ENCODE data around the gene NRK. TPM values are rescaled to one million over a fixed set of nuclear protein-coding genes. Genes with fewer than 3 reads are reported as not detected.
"Not testable (repeated sequence)": the region's sequence is repeated elsewhere in the genome, so short reads cannot be mapped to it uniquely, and the experiment has no call there.

Gene NRK
- total and polyA plus RNA-seq, 2 of the 4 experiments (the other 2 are of a cell fraction) = 0.92 to 2.7 TPM

DNA sequence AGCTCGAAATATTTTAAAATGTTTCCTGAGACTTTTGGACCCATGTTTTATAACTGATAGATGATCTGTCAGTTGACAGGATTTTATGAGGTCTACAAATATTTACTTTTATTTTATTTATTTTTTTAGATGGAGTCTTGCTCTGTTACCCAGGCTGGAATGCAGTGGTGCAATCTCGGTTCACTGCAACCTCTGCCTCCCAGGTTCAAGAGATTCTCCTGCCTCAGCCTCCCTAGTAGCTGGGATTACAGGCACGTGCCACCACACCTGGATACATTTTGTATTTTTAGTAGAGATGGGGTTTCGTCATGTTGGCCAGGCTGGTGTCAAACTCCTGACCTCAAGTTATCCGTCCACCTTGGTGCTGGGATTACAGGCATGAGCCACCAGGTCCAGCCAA lies 166.1 kb downstream of the NRK start:
- BruUV-seq (replicated peaks); H3K18ac ChIP-seq (ENCODE audit: low read depth, low read length); H3K27me3 ChIP-seq (ENCODE audit: control insufficient read depth, insufficient read depth, low read length); H3K4ac ChIP-seq (ENCODE audit: low read depth, low read length); H4K20me1 ChIP-seq (ENCODE audit: insufficient read depth, low read length); DNase-seq; H2AFZ ChIP-seq (replicated peaks; ENCODE audit: low read length, poor library complexity); intact Hi-C loops (cut with micrococcal nuclease); H3K9ac ChIP-seq (ENCODE audit: low read depth, low read length); H2BK120ac ChIP-seq (ENCODE audit: low read depth, low read length); H2AK9ac ChIP-seq (replicated peaks; ENCODE audit: low read depth, low read length, poor library complexity); H3K4me1 ChIP-seq (ENCODE audit: control insufficient read depth, insufficient read depth, low read length); H3K56ac ChIP-seq (ENCODE audit: extremely low read depth, insufficient read depth, low read length); H4K5ac ChIP-seq (ENCODE audit: low read depth, low read length); ATAC-seq (ENCODE audit: low read depth); POLR2A ChIA-PET (ENCODE audit: unreplicated experiment); dilution Hi-C loops (cut with HindIII; ENCODE audit: low sequenced_read_pairs, unreplicated experiment); H3K27ac ChIP-seq (ENCODE audit: insufficient read depth, low read length); H4K8ac ChIP-seq (ENCODE audit: low read depth in 2 of 2, low read length in 2 of 2); H3K79me1 ChIP-seq (ENCODE audit: low read depth in 1 of 2, low read length in 2 of 2); in situ Hi-C loops (cut with MboI; ENCODE audit: low sequenced_read_pairs); H3K14ac ChIP-seq (replicated peaks; ENCODE audit: low read depth, low read length); H3K36me3 ChIP-seq (ENCODE audit: control insufficient read depth, insufficient read depth, low read length); H3K4me3 ChIP-seq (ENCODE audit: insufficient read depth, low read depth, low read length); H3K9me3 ChIP-seq (ENCODE audit: control insufficient read depth, insufficient read depth, low read length); H2BK15ac ChIP-seq (ENCODE audit: low read depth, low read length); H2BK5ac ChIP-seq (ENCODE audit: low read depth, low read length, poor library complexity, severe bottlenecking); H2AK5ac ChIP-seq (ENCODE audit: low read depth, low read length); H3K9me1 ChIP-seq (ENCODE audit: insufficient read depth, low read length); H4K91ac ChIP-seq (ENCODE audit: insufficient read depth, low read depth, low read length); H3K4me2 ChIP-seq (ENCODE audit: low read depth, low read length); H2BK20ac ChIP-seq (ENCODE audit: low read depth, low read length); H3K23ac ChIP-seq (ENCODE audit: low read depth, low read length); CTCF ChIA-PET: not testable (repeated sequence)
- no CpG with 5 or more reads among the region's 5 CpGs for WGBS, 2 experiments (ENCODE audit: extremely low coverage in 2 of 2, insufficient read length in 1 of 2)
